A673 (cell line): ENCODE data around the gene ULBP1.

Source experiments
- CTCF ChIP-seq: fragments of 300-800, 200-600 bp; sonication (generic); conservative IDR thresholded peaks from 2 replicates; pipeline ENCODE4 v1.5.1; 2017; ENCODE audit warnings: low read depth, mild to moderate bottlenecking, antibody characterized with exemption, low read length, moderate library complexity, mixed read lengths
- EZH2 ChIP-seq: fragments of 200-600 bp; sonication (generic); IDR thresholded peaks from 2 replicates; pipeline ENCODE4 v1.6.1; 2017; ENCODE audit warnings: borderline replicate concordance, low read depth, mild to moderate bottlenecking, mixed read lengths, antibody characterized with exemption, low read length; ENCODE audit not compliant: poor library complexity, severe bottlenecking

DNA sequence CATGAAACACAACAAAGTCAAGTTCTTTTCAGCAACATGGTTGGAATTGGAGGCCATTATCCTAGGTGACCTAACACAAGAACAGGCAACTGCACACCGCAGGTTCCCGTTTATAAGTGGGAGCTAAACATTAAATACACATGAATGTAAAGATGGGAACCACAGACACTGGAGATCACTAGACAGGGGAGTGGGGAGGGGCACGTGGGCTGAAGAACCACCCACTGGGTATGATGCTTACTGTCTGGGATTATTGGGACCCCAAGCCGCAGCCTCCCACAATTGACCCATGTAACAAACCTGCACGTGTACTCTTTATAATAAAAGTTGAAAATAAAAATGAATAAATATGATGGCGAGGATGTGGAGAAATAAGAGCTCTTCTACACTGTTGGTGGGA lies 32.2 kb upstream of the ULBP1 start:
- TF ChIP-seq CTCF (no peak), EZH2 (no peak)
